GM19372 (cell line): ENCODE results near the gene BUD23.
"Not testable (repeated sequence)": the region's sequence is repeated elsewhere in the genome, so short reads cannot be mapped to it uniquely, and the experiment has no call there.

ENCODE experiments used
- ATAC-seq: cut with Tn5 transposase; IDR thresholded peaks from one replicate; pipeline ENCODE4 v1.9.1; 2021; ENCODE audit warnings: mild to moderate bottlenecking, low read depth, moderate library complexity; ENCODE audit not compliant: unreplicated experiment

BUD23 gene

GRCh38 chr7:73717025-73717807 lies 33.8 kb downstream of the BUD23 start:
- no peak for ATAC-seq

GRCh38 chr7:73717991-73718405 lies 34.6 kb downstream of the BUD23 start:
- no peak for ATAC-seq

- ATAC-seq, result no peak
Observed at GRCh38 chr7:73718438-73718881, 35.1 kb downstream of the BUD23 start.

GRCh38 chr7:73718905-73719805 lies 35.8 kb downstream of the BUD23 start, which contains the start of gene STX1A:
Gene STX1A, minus strand, starts transcription at chr7:73719669. Its CDS starts 38 bp downstream, at chr7:73719631.
- ATAC-seq, result peak; percentile 77

GRCh38 chr7:73719806-73720169 lies 36.4 kb downstream of the BUD23 start:
- peak; percentile 3 for ATAC-seq

- not testable (repeated sequence) for ATAC-seq
Observed at GRCh38 chr7:73720443-73720842, 37.0 kb downstream of the BUD23 start.

- ATAC-seq, result no peak
Observed at GRCh38 chr7:73721377-73721817, 38.0 kb downstream of the BUD23 start.

- not testable (repeated sequence) for ATAC-seq
Observed at GRCh38 chr7:73722182-73722581, 38.8 kb downstream of the BUD23 start.

GRCh38 chr7:73722785-73723184 lies 39.4 kb downstream of the BUD23 start:
- no peak for ATAC-seq

- no peak for ATAC-seq
Observed at GRCh38 chr7:73723813-73724212, 40.4 kb downstream of the BUD23 start.

- no peak for ATAC-seq
Observed at GRCh38 chr7:73726083-73726466, 42.7 kb downstream of the BUD23 start.

GRCh38 chr7:73727952-73728351 lies 44.6 kb downstream of the BUD23 start:
- ATAC-seq, result no peak

- no peak for ATAC-seq
Observed at GRCh38 chr7:73728551-73728950, 45.2 kb downstream of the BUD23 start.

- no peak for ATAC-seq
Observed at GRCh38 chr7:73730485-73730884, 47.1 kb downstream of the BUD23 start.

- ATAC-seq, result no peak
Observed at GRCh38 chr7:73732397-73732796, 49.0 kb downstream of the BUD23 start.

- no peak for ATAC-seq
Observed at GRCh38 chr7:73734619-73735527, 51.5 kb downstream of the BUD23 start.

- ATAC-seq, result no peak
Observed at GRCh38 chr7:73735528-73735905, 52.1 kb downstream of the BUD23 start.

GRCh38 chr7:73736885-73737284 lies 53.5 kb downstream of the BUD23 start:
- no peak for ATAC-seq

- no peak for ATAC-seq
Observed at GRCh38 chr7:73737491-73738219, 54.3 kb downstream of the BUD23 start.

- peak; percentile 18 for ATAC-seq
Observed at GRCh38 chr7:73738220-73738611, 54.8 kb downstream of the BUD23 start.
